Common myeloid progenitor, CD34-positive (primary cell): ENCODE results near the gene TATDN3.

ENCODE experiments used
- CTCF ChIA-PET: fragments of 350-600 bp; sonication (Branson Sonifier 250); formaldehyde crosslinking; loops from one replicate; lab custom pipeline; 2021; ENCODE audit warnings: antibody characterized with exemption; lab: Charles Lee
- POLR2A ChIA-PET: fragments of 350-600 bp; sonication (Branson Sonifier 250); formaldehyde crosslinking; loops from one replicate; lab custom pipeline; 2021; ENCODE audit warnings: antibody characterized with exemption; lab: Charles Lee
- DNase-seq, 3 donors: peaks; one replicate each; pipeline versions ENCODE4 v3.0.0 to v3.0.0-alpha.2; 2013
- H3K27ac ChIP-seq, 2 experiments: 1 replicate in 1 of 2; 2 replicates in 1 of 2; pipeline ENCODE4 v1.7.0; 2013; ENCODE audit warnings: inconsistent platforms in 2 of 2, low read length in 2 of 2, mild to moderate bottlenecking in 2 of 2, low read depth in 1 of 2, moderate library complexity in 1 of 2; ENCODE audit not compliant: severe bottlenecking in 2 of 2, insufficient read depth in 1 of 2, poor library complexity in 1 of 2
- H3K27me3 ChIP-seq, 5 experiments: replicated peaks in 2 of 5; 1 replicate in 3 of 5; 2 replicates in 2 of 5; pipeline versions ENCODE4 v1.6.1 to v1.7.0; 2013; ENCODE audit warnings: low read length in 4 of 5, mild to moderate bottlenecking in 2 of 5, moderate library complexity in 2 of 5, inconsistent platforms in 1 of 5; ENCODE audit not compliant: insufficient read depth in 5 of 5, control insufficient read depth in 4 of 5
- H3K36me3 ChIP-seq, 4 experiments: 1 replicate in 2 of 4; 2 replicates in 2 of 4; pipeline versions ENCODE4 v1.6.1 to v1.7.0; 2013; ENCODE audit warnings: low read length in 3 of 4, control low read depth in 1 of 4, mild to moderate bottlenecking in 1 of 4; ENCODE audit not compliant: control insufficient read depth in 4 of 4, insufficient read depth in 4 of 4
- H3K4me1 ChIP-seq, 4 experiments: 1 replicate in 3 of 4; 2 replicates in 1 of 4; pipeline versions ENCODE4 v1.6.1 to v1.7.1; 2013; ENCODE audit warnings: low read length in 3 of 4, mild to moderate bottlenecking in 3 of 4, control low read depth in 1 of 4, inconsistent platforms in 1 of 4, moderate library complexity in 1 of 4; ENCODE audit not compliant: control insufficient read depth in 4 of 4, insufficient read depth in 4 of 4; ENCODE audit errors: control extremely low read depth in 1 of 4
- H3K4me3 ChIP-seq, 7 experiments: 1 replicate in 4 of 7; 2 replicates in 3 of 7; pipeline versions ENCODE4 v1.5.1 to v1.7.0; 2013; ENCODE audit warnings: mild to moderate bottlenecking in 7 of 7, low read length in 6 of 7, moderate library complexity in 6 of 7, inconsistent platforms in 2 of 7, low read depth in 2 of 7, control low read depth in 1 of 7; ENCODE audit not compliant: insufficient read depth in 4 of 7, control insufficient read depth in 1 of 7; ENCODE audit errors: extremely low read depth in 1 of 7
- H3K9me3 ChIP-seq, 5 experiments: 1 replicate in 4 of 5; 2 replicates in 1 of 5; pipeline versions ENCODE4 v1.6.1 to v1.7.1; 2013; ENCODE audit warnings: low read length in 4 of 5, mild to moderate bottlenecking in 2 of 5, inconsistent platforms in 1 of 5, low read depth in 1 of 5, moderate library complexity in 1 of 5; ENCODE audit not compliant: control insufficient read depth in 4 of 5, insufficient read depth in 2 of 5; ENCODE audit errors: control extremely low read depth in 1 of 5
- WGBS: methylation state at CpG from one replicate; pipeline ENCODE4 v1.1.5; 2013; ENCODE audit not compliant: insufficient coverage; 5-methylcytosine and 5-hydroxymethylcytosine counted together

TATDN3 gene

DNA sequence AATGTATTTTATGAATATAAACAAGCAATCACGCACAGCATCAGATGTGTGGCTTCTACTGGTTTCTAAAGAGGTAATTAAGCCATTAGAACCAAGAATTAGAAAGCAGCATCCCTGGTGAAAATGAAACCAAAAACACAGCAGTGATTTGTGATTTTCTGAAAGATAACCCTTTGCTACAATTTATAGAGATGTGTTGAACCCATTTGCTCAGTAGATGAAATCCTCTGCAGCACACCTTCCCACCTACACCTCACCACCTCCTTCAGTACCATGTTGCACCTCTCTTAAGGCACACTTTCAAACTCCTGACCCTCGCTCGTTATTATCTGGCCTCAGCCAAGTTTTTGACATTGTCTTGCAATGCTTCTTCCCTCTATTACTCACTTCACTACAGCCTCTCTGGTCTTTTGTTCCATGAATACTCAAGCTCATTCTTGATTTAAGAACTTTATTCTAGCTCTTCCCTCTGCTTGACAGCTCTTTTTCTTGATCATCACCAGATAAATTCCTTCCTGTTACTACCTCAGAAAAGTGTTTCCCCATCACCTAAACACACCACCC is 38.7 kb upstream of the TATDN3 start:
- peaks cover 17 to 32% (median 26%) of the 10 kb centered on the region in 4 experiments for H3K4me1 ChIP-seq
- ChIA-PET CTCF (interaction anchor here (0.9 to 5.0 kb wide), 6 partner anchors 12 to 275 kb away, joined by 3 to 20 read pairs (median 7); no protein-coding TSS in a partner anchor), POLR2A (no interaction called here)
- H3K27me3 ChIP-seq: no peaks in the 10 kb centered on the region
- H3K4me3 ChIP-seq: no peak overlapping the region
- DNase-seq: peak in 2 of 3 donors; percentile 24 to 44
- WGBS: 95% methylated on average over 2 of the region's 3 CpGs
- H3K36me3 ChIP-seq: peaks cover 0 to 7% (median 3%) of the 10 kb centered on the region in 4 experiments
- no peak overlapping the region for H3K27ac ChIP-seq
- no peaks in the 10 kb centered on the region for H3K9me3 ChIP-seq

DNA sequence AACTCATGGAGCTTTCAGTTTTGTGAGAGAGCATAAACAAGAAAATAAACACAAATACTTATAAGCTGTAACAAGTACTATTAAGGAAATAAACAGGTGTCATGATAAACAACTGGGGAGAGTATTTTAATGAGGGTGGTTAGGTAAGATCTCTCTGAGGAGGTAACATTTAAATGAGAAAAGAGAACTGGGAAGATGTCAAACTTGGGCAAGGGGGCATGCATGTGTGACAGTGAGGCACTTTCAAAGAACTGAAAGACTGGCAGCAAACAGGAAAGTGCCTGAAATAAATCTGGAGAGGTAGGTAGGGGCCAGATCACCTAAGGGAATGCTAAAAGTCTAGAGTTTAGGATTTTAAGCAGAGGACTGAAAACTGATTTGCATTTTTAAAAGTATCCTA is 37.9 kb upstream of the TATDN3 start:
- H3K27ac ChIP-seq: no peak overlapping the region
- H3K36me3 ChIP-seq: peaks cover 0 to 7% (median 3%) of the 10 kb centered on the region in 4 experiments
- H3K27me3 ChIP-seq: no peaks in the 10 kb centered on the region
- ChIA-PET CTCF (interaction anchor here (0.9 to 5.0 kb wide), 4 partner anchors 9 to 276 kb away, joined by 3 to 20 read pairs (median 5); no protein-coding TSS in a partner anchor), POLR2A (no interaction called here)
- H3K9me3 ChIP-seq: no peaks in the 10 kb centered on the region
- DNase-seq: no peak
- H3K4me3 ChIP-seq: peak overlapping the region in 1 of 7 experiments; percentile 19
- H3K4me1 ChIP-seq: peaks cover 17 to 32% (median 26%) of the 10 kb centered on the region in 4 experiments

DNA sequence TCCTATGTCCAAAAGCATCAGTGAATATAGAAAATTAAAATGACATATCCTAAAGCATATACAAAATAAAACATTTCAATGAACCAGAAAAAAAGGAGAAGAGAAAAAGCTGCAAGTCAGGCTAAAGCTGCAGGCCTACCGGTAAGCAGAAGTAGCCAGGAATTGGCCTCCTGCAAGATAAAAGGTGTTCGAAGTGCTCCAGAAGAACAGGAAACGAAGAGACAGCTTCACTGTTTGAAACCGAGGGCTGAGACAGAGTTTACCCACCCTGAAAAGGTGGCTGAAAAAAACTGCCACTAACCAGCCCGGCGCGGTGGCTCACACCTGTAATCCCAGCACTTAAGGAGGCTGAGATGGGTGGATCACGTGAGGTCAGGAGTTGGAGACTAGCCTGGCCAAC is 37.5 kb upstream of the TATDN3 start:
- DNase-seq: peak; percentile 6 to 82 (median 71)
- Histone ChIP-seq H3K9me3 (no peaks in the 10 kb centered on the region), H3K4me1 (peaks cover 17 to 32% (median 26%) of the 10 kb centered on the region in 4 experiments), H3K27me3 (no peaks in the 10 kb centered on the region), H3K27ac (no peak overlapping the region), H3K36me3 (peaks cover 0 to 7% (median 3%) of the 10 kb centered on the region in 4 experiments), H3K4me3 (peak overlapping the region in 3 of 7 experiments; percentile 8 to 26 (median 19))
- WGBS: 6% methylated on average over 7 of the region's 8 CpGs
- ChIA-PET POLR2A (interaction anchor here (0.9 kb wide), 1 partner anchor 53 kb away, joined by 3 read pairs; no protein-coding TSS in a partner anchor), CTCF (interaction anchor here (1.0 to 2.4 kb wide), 4 partner anchors 9 to 85 kb away, joined by 3 to 7 read pairs (median 4); no protein-coding TSS in a partner anchor)

DNA sequence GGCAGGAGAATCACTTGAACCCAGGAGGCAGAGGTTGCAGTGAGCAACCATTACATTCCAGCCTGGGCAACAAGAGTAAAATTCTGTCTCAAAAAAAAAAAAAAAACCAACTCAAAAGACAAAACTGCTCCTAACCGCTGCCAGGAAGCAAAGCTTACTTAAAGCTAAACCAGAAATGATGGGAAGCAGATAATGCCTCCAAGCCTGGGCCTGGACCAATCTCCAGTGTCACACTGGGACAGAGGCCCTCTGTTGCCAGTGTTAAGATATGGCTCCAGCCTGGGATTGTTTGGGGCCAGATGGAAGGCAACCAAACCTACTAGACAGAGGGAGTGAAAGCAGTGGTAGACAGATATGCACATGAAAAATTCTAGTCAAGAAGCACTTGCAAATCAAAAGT is 37.0 kb upstream of the TATDN3 start:
- peak; percentile 13 to 59 (median 29) for DNase-seq
- ChIA-PET CTCF (interaction anchor here (1.0 to 2.4 kb wide), 4 partner anchors 10 to 86 kb away, joined by 3 to 7 read pairs (median 4); no protein-coding TSS in a partner anchor), POLR2A (interaction anchor here (0.9 kb wide), 1 partner anchor 54 kb away, joined by 3 read pairs; no protein-coding TSS in a partner anchor)
- Histone ChIP-seq H3K36me3 (peaks cover 0 to 7% (median 3%) of the 10 kb centered on the region in 4 experiments), H3K27ac (no peak overlapping the region), H3K4me3 (no peak overlapping the region), H3K9me3 (no peaks in the 10 kb centered on the region), H3K4me1 (peaks cover 17 to 32% (median 26%) of the 10 kb centered on the region in 4 experiments), H3K27me3 (no peaks in the 10 kb centered on the region)
- 0% methylated on average over 1 of the region's 1 CpG for WGBS

DNA sequence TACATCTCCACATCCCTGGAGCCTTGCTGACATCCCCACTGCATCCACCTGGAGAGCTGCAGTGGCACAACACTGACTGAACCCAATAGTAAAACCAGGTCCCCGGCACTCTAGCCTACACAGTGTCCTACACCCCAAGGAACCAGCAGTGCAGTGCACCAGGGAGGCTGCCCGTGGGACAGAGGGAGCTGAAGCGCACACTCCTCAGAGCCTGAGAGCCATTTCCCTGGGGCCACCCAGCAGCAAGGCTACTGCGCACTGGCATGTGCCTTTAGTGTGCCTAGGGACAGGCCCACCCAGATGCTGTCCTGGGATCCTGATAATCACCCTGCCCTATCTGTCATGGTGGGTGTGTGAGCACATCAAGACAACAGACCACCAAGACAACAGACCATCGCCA is 32.0 kb upstream of the TATDN3 start:
- no peaks in the 10 kb centered on the region for H3K27me3 ChIP-seq
- POLR2A ChIA-PET: interaction anchor here (1.0 kb wide), 1 partner anchor 37 kb away, joined by 3 read pairs; no protein-coding TSS in a partner anchor
- no peaks in the 10 kb centered on the region for H3K9me3 ChIP-seq
- no peak overlapping the region for H3K4me3 ChIP-seq
- peaks cover 4 to 19% (median 14%) of the 10 kb centered on the region in 4 experiments for H3K36me3 ChIP-seq
- no peak for DNase-seq
- peaks cover 3 to 4% (median 4%) of the 10 kb centered on the region in 4 experiments for H3K4me1 ChIP-seq
- CTCF ChIA-PET: interaction anchor here (1.0 to 1.4 kb wide), 2 partner anchors 10 to 17 kb away, joined by 3 to 4 read pairs; no protein-coding TSS in a partner anchor
- H3K27ac ChIP-seq: no peak overlapping the region
- WGBS: 100% methylated on average over 2 of the region's 5 CpGs

DNA sequence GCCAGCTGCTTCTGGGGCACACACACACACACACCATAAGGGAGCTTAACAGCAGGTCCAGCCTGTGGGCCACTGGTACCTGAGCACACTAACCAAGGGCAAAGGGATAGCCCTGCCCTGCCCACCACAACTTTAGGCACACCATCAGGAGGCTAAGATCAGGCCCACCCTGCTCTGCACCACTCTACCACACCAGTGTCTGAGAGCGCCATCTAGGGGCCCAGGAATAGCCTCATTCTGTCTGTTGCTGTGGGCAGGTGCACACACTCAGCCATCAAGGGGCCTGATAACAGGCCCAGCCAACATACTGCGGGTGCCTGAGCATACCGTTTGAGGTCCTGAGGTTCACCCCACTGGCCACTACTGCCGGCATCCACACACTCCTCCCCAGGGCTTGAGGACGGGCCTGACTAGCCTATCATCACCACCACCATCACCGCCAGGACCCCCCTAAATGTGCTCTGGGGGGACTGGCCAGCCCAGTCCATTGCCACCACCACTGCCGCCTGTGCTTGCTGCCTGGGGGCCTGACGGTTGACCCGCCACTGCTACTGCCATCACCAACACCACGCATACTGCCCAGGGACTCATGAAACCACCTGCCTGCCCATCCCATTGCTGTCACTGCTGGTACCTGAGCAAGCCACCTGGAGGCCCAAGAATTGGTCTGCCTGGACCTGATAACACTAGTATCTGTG is 31.4 kb upstream of the TATDN3 start:
- whole genome bisulfite sequencing: 100% methylated on average over 5 of the region's 10 CpGs
- CTCF ChIA-PET: interaction anchor here (1.0 kb wide), 1 partner anchor 17 kb away, joined by 3 read pairs; no protein-coding TSS in a partner anchor

More for the DNA sequence above, 31.4 kb upstream of the TATDN3 start:
- POLR2A ChIA-PET: interaction anchor here (1.0 kb wide), 1 partner anchor 37 kb away, joined by 3 read pairs; no protein-coding TSS in a partner anchor
- Histone ChIP-seq H3K36me3 (peaks cover 4 to 19% (median 14%) of the 10 kb centered on the region in 4 experiments), H3K27ac (no peak overlapping the region), H3K9me3 (peaks cover 0 to under 1% (median 0%) of the 10 kb centered on the region in 5 experiments), H3K4me3 (no peak overlapping the region), H3K27me3 (no peaks in the 10 kb centered on the region), H3K4me1 (no peaks in the 10 kb centered on the region)
- DNase-seq: peak; percentile 19 to 36 (median 28)
